Measurements from ENCODE around the gene RNF222. TPM values are rescaled to one million over a fixed set of nuclear protein-coding genes. Genes with fewer than 3 reads are reported as not detected.

The RNF222 gene
- total and polyA plus RNA-seq, 7 donors, result not detected

- ATAC-seq (no peak), DNase-seq (no peak)
- Histone ChIP-seq H3K9me3 (no peaks in the 10 kb centered on the region), H3K27ac (no peak overlapping the region), H3K36me3 (ENCODE audit: insufficient read depth in 1 of 2, low read depth in 1 of 2) (no peaks in the 10 kb centered on the region), H3K4me3 (no peak overlapping the region), H3K27me3 (ENCODE audit: insufficient read depth in 3 of 3, low read length in 2 of 3) (peaks cover 0 to 21% (median 2%) of the 10 kb centered on the region in 3 donors), H3K4me1 (no peaks in the 10 kb centered on the region)
- 72 to 82% (median 78%) methylated on average over 4 of the region's 4 CpGs for WGBS, 3 donors
- no peak for TF ChIP-seq CTCF (IDR thresholded peaks at IDR 0.05)
- intact Hi-C loops (cut with DNase I), result no loop called here
These were observed 20.2 kb upstream of the RNF222 start for GRCh38 chr17:8417806-8418205.

- no peaks in the 10 kb centered on the region for H3K36me3 ChIP-seq (ENCODE audit: insufficient read depth in 1 of 2, low read depth in 1 of 2)
- no peak overlapping the region for H3K27ac ChIP-seq
- TF ChIP-seq CTCF (IDR thresholded peaks at IDR 0.05), result no peak
- DNase-seq (no peak), ATAC-seq (no peak)
- intact Hi-C loops (cut with DNase I), result no loop called here
- no peak overlapping the region for H3K4me3 ChIP-seq
- no peaks in the 10 kb centered on the region for H3K9me3 ChIP-seq
- H3K4me1 ChIP-seq, result no peaks in the 10 kb centered on the region
- H3K27me3 ChIP-seq (ENCODE audit: insufficient read depth in 3 of 3, low read length in 2 of 3), result peaks cover 0 to 20% (median 2%) of the 10 kb centered on the region in 3 donors
These were observed 16.3 kb upstream of the RNF222 start for GRCh38 chr17:8413938-8414337.

GRCh38 chr17:8413328-8413727, 15.7 kb upstream of the RNF222 start:
- whole genome bisulfite sequencing, 3 donors, result 77 to 85% (median 77%) methylated on average over 4 of the region's 4 CpGs
- H3K9me3 ChIP-seq, result no peaks in the 10 kb centered on the region
- no peak overlapping the region for H3K27ac ChIP-seq
- no peaks in the 10 kb centered on the region for H3K4me1 ChIP-seq
- intact Hi-C loops (cut with DNase I), result no loop called here
- ATAC-seq (no peak), DNase-seq (no peak)
- H3K36me3 ChIP-seq (ENCODE audit: insufficient read depth in 1 of 2, low read depth in 1 of 2), result no peaks in the 10 kb centered on the region
- no peak overlapping the region for H3K4me3 ChIP-seq
- H3K27me3 ChIP-seq (ENCODE audit: insufficient read depth in 3 of 3, low read length in 2 of 3), result peaks cover 0 to 16% (median 2%) of the 10 kb centered on the region in 3 donors
- no peak for TF ChIP-seq CTCF (IDR thresholded peaks at IDR 0.05)

GRCh38 chr17:8412089-8412488, 14.5 kb upstream of the RNF222 start:
- 73 to 79% (median 74%) methylated on average over 5 of the region's 5 CpGs for WGBS, 3 donors
- H3K27me3 ChIP-seq (ENCODE audit: insufficient read depth in 3 of 3, low read length in 2 of 3), result peaks cover 0 to 4% (median 2%) of the 10 kb centered on the region in 3 donors
- intact Hi-C loops (cut with DNase I), result no loop called here

More at GRCh38 chr17:8412089-8412488, 14.5 kb upstream of the RNF222 start:
- H3K36me3 ChIP-seq (ENCODE audit: insufficient read depth in 1 of 2, low read depth in 1 of 2), result no peaks in the 10 kb centered on the region
- no peak overlapping the region for H3K27ac ChIP-seq
- H3K9me3 ChIP-seq, result no peaks in the 10 kb centered on the region
- no peak for TF ChIP-seq CTCF (IDR thresholded peaks at IDR 0.05)
- no peak for DNase-seq
- H3K4me1 ChIP-seq, result no peaks in the 10 kb centered on the region
- no peak overlapping the region for H3K4me3 ChIP-seq
- ATAC-seq, result no peak

Data from psoas muscle (tissue), 8 donors.